HG02885 (cell line): ENCODE data around the gene HADHB.
A peak's percentile ranks its signal among the peaks of the same experiment; 100 is the strongest.
"Not testable (repeated sequence)": the region's sequence is repeated elsewhere in the genome, so short reads cannot be mapped to it uniquely, and the experiment has no call there.

Experiments
- ATAC-seq: cut with Tn5 transposase; IDR thresholded peaks from one replicate; pipeline ENCODE4 v1.9.1; 2021; ENCODE audit warnings: mild to moderate bottlenecking; ENCODE audit not compliant: unreplicated experiment, poor library complexity

Gene HADHB

GRCh38 chr2:26243470-26244308 lies 1.1 kb upstream of the HADHB start:
- ATAC-seq = no peak

- peak; percentile 14 for ATAC-seq
Measured at GRCh38 chr2:26245231-26245732, 543 bp downstream of the HADHB start.

- peak; percentile 52 for ATAC-seq
Measured at GRCh38 chr2:26245810-26246209, 1.1 kb downstream of the HADHB start.

GRCh38 chr2:26246818-26247217 lies 2.1 kb downstream of the HADHB start:
- no peak for ATAC-seq

- ATAC-seq = no peak
Measured at GRCh38 chr2:26249625-26250024, 4.9 kb downstream of the HADHB start.

GRCh38 chr2:26251893-26252292 lies 7.2 kb downstream of the HADHB start:
- no peak for ATAC-seq

GRCh38 chr2:26255759-26256384 lies 11.1 kb downstream of the HADHB start:
- ATAC-seq = no peak

- not testable (repeated sequence) for ATAC-seq
Measured at GRCh38 chr2:26258836-26259235, 14.1 kb downstream of the HADHB start.

GRCh38 chr2:26268213-26268612 lies 23.5 kb downstream of the HADHB start:
- no peak for ATAC-seq

GRCh38 chr2:26268670-26269385 lies 24.1 kb downstream of the HADHB start:
- not testable (repeated sequence) for ATAC-seq

- no peak for ATAC-seq
Measured at GRCh38 chr2:26269571-26270158, 24.9 kb downstream of the HADHB start.

- no peak for ATAC-seq
Measured at GRCh38 chr2:26270373-26270772, 25.6 kb downstream of the HADHB start.

GRCh38 chr2:26273501-26273900 lies 28.8 kb downstream of the HADHB start:
- no peak for ATAC-seq

GRCh38 chr2:26274058-26274613 lies 29.4 kb downstream of the HADHB start:
- no peak for ATAC-seq

- ATAC-seq = no peak
Measured at GRCh38 chr2:26276484-26277227, 31.9 kb downstream of the HADHB start.

- ATAC-seq = no peak
Measured at GRCh38 chr2:26279886-26280285, 35.1 kb downstream of the HADHB start.

- ATAC-seq = no peak
Measured at GRCh38 chr2:26281226-26281625, 36.5 kb downstream of the HADHB start.

GRCh38 chr2:26283606-26284005 lies 38.9 kb downstream of the HADHB start:
- ATAC-seq = no peak

- no peak for ATAC-seq
Measured at GRCh38 chr2:26284132-26284531, 39.4 kb downstream of the HADHB start.

- no peak for ATAC-seq
Measured at GRCh38 chr2:26285931-26286330, 41.2 kb downstream of the HADHB start.
